Measurements from ENCODE around the gene PON3.

The PON3 gene

GRCh38 chr7:95342642-95343307 is 53.4 kb downstream of the PON3 start:
- in situ Hi-C loops (cut with HindIII; ENCODE audit: low sequenced_read_pairs), result no loop called here

GRCh38 chr7:95342029-95342428 is 54.1 kb downstream of the PON3 start:
- in situ Hi-C loops (cut with HindIII; ENCODE audit: low sequenced_read_pairs), result no loop called here

GRCh38 chr7:95340491-95340890 is 55.7 kb downstream of the PON3 start:
- in situ Hi-C loops (cut with HindIII; ENCODE audit: low sequenced_read_pairs), result no loop called here

GRCh38 chr7:95338832-95339231 is 57.3 kb downstream of the PON3 start:
- in situ Hi-C loops (cut with HindIII; ENCODE audit: low sequenced_read_pairs), result no loop called here

- in situ Hi-C loops (cut with HindIII; ENCODE audit: low sequenced_read_pairs), result no loop called here
Observed at GRCh38 chr7:95335093-95335492, 61.1 kb downstream of the PON3 start.

GRCh38 chr7:95334447-95334846 is 61.7 kb downstream of the PON3 start:
- in situ Hi-C loops (cut with HindIII; ENCODE audit: low sequenced_read_pairs), result no loop called here

GRCh38 chr7:95330961-95331337 is 65.2 kb downstream of the PON3 start:
- in situ Hi-C loops (cut with HindIII; ENCODE audit: low sequenced_read_pairs), result no loop called here

- in situ Hi-C loops (cut with HindIII; ENCODE audit: low sequenced_read_pairs), result no loop called here
Observed at GRCh38 chr7:95330204-95330960, 65.8 kb downstream of the PON3 start.

GRCh38 chr7:95327356-95327755 is 68.8 kb downstream of the PON3 start:
- in situ Hi-C loops (cut with HindIII; ENCODE audit: low sequenced_read_pairs), result no loop called here

GRCh38 chr7:95324431-95324830 is 71.7 kb downstream of the PON3 start, which contains the start of gene PON1:
Gene PON1, minus strand, starts transcription at chr7:95324532. Its CDS starts 57 bp downstream, at chr7:95324475.
- in situ Hi-C loops (cut with HindIII; ENCODE audit: low sequenced_read_pairs), result no loop called here

GRCh38 chr7:95323410-95324129 is 72.6 kb downstream of the PON3 start:
- in situ Hi-C loops (cut with HindIII; ENCODE audit: low sequenced_read_pairs), result no loop called here

GRCh38 chr7:95322854-95323253 is 73.3 kb downstream of the PON3 start:
- in situ Hi-C loops (cut with HindIII; ENCODE audit: low sequenced_read_pairs), result no loop called here

- in situ Hi-C loops (cut with HindIII; ENCODE audit: low sequenced_read_pairs), result no loop called here
Observed at GRCh38 chr7:95322396-95322795, 73.8 kb downstream of the PON3 start.

GRCh38 chr7:95321720-95322119 is 74.5 kb downstream of the PON3 start:
- in situ Hi-C loops (cut with HindIII; ENCODE audit: low sequenced_read_pairs), result no loop called here

GRCh38 chr7:95320651-95321050 is 75.5 kb downstream of the PON3 start:
- in situ Hi-C loops (cut with HindIII; ENCODE audit: low sequenced_read_pairs), result no loop called here

GRCh38 chr7:95319570-95319969 is 76.6 kb downstream of the PON3 start:
- in situ Hi-C loops (cut with HindIII; ENCODE audit: low sequenced_read_pairs), result no loop called here

GRCh38 chr7:95318501-95319100 is 77.6 kb downstream of the PON3 start:
- in situ Hi-C loops (cut with HindIII; ENCODE audit: low sequenced_read_pairs), result no loop called here

- in situ Hi-C loops (cut with HindIII; ENCODE audit: low sequenced_read_pairs), result no loop called here
Observed at GRCh38 chr7:95317966-95318365, 78.2 kb downstream of the PON3 start.

GRCh38 chr7:95317546-95317945 is 78.6 kb downstream of the PON3 start:
- in situ Hi-C loops (cut with HindIII; ENCODE audit: low sequenced_read_pairs), result no loop called here

GRCh38 chr7:95316588-95316987 is 79.6 kb downstream of the PON3 start:
- in situ Hi-C loops (cut with HindIII; ENCODE audit: low sequenced_read_pairs), result no loop called here

- in situ Hi-C loops (cut with HindIII; ENCODE audit: low sequenced_read_pairs), result no loop called here
Observed at GRCh38 chr7:95312561-95312960, 83.6 kb downstream of the PON3 start.
